ENCODE measurements around the gene SIPA1L3.

The SIPA1L3 gene

GRCh38 chr19:38184815-38185214 is 277.8 kb downstream of the SIPA1L3 start:
- no peaks in the 10 kb centered on the region for H3K79me1 ChIP-seq (ENCODE audit: low read length)
- H3K27me3 ChIP-seq (ENCODE audit: insufficient read depth, low read length, poor library complexity): no peaks in the 10 kb centered on the region
- no peaks in the 10 kb centered on the region for H3K79me2 ChIP-seq (ENCODE audit: control insufficient read depth, insufficient read depth, low read length)
- no peak for DNase-seq
- H3K23ac ChIP-seq (ENCODE audit: low read length): no peak overlapping the region
- H3K9ac ChIP-seq (ENCODE audit: low read length): no peak overlapping the region
- no peak overlapping the region for H3K4ac ChIP-seq (ENCODE audit: low read depth, low read length)
- H2BK5ac ChIP-seq (ENCODE audit: low read length): no peak overlapping the region
- no peak overlapping the region for H2AK5ac ChIP-seq (ENCODE audit: low read length)
- H4K8ac ChIP-seq (ENCODE audit: low read depth, low read length): no peak overlapping the region
- H3K4me3 ChIP-seq (ENCODE audit: low read length): no peak overlapping the region
- H3K18ac ChIP-seq (ENCODE audit: low read length): no peak overlapping the region
- H2BK120ac ChIP-seq (ENCODE audit: low read depth, low read length): no peak overlapping the region
- no peaks in the 10 kb centered on the region for H3K36me3 ChIP-seq (ENCODE audit: control insufficient read depth, insufficient read depth, low read length)
- H3K4me1 ChIP-seq (ENCODE audit: control insufficient read depth, low read depth, low read length): peaks cover 5% of the 10 kb centered on the region
- no peak overlapping the region for H2BK15ac ChIP-seq (replicated peaks; ENCODE audit: low read depth)
- no peak overlapping the region for H4K5ac ChIP-seq (ENCODE audit: low read length)
- H3K56ac ChIP-seq (ENCODE audit: low read length): no peak overlapping the region
- H3K27ac ChIP-seq (ENCODE audit: low read depth, low read length): no peak overlapping the region
- H3K4me2 ChIP-seq (ENCODE audit: low read length): no peak overlapping the region
- WGBS (ENCODE audit: extremely low coverage, insufficient coverage, low lambda C conversion rate): no CpG with 5 or more reads among the region's 9 CpGs

DNA sequence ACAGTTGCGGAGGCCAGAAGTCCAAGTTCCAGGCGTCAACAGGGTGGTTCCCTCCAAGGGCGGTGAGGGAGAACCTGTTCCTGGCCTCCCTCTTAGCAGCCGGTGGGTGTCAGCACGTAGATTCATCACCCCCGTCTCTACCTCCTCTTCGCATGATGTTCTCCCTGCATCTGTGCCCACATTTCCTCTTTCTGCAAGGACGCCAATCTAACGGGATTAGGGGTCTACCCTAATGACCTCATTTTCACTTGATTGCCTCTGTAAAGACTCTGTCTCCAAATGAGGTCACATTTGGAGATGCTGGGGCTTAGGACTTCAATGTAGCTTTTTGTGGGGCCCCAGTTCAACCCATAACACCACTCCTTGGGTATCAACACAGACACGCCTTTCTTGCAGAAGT is 278.6 kb downstream of the SIPA1L3 start:
- H4K5ac ChIP-seq (ENCODE audit: low read length): no peak overlapping the region
- H3K4ac ChIP-seq (ENCODE audit: low read depth, low read length): no peak overlapping the region
- H2AK5ac ChIP-seq (ENCODE audit: low read length): no peak overlapping the region
- H3K18ac ChIP-seq (ENCODE audit: low read length): no peak overlapping the region
- H3K9ac ChIP-seq (ENCODE audit: low read length): no peak overlapping the region
- H2BK5ac ChIP-seq (ENCODE audit: low read length): no peak overlapping the region
- no peak overlapping the region for H4K8ac ChIP-seq (ENCODE audit: low read depth, low read length)
- no peak overlapping the region for H3K4me3 ChIP-seq (ENCODE audit: low read length)
- H3K4me1 ChIP-seq (ENCODE audit: control insufficient read depth, low read depth, low read length): peaks cover 5% of the 10 kb centered on the region
- no peaks in the 10 kb centered on the region for H3K36me3 ChIP-seq (ENCODE audit: control insufficient read depth, insufficient read depth, low read length)
- DNase-seq: no peak
- no peak overlapping the region for H3K23ac ChIP-seq (ENCODE audit: low read length)
- H2BK15ac ChIP-seq (replicated peaks; ENCODE audit: low read depth): no peak overlapping the region
- H3K27me3 ChIP-seq (ENCODE audit: insufficient read depth, low read length, poor library complexity): no peaks in the 10 kb centered on the region
- no peak overlapping the region for H3K56ac ChIP-seq (ENCODE audit: low read length)
- WGBS (ENCODE audit: extremely low coverage, insufficient coverage, low lambda C conversion rate): no CpG with 5 or more reads among the region's 10 CpGs
- no peaks in the 10 kb centered on the region for H3K79me1 ChIP-seq (ENCODE audit: low read length)
- H2BK120ac ChIP-seq (ENCODE audit: low read depth, low read length): no peak overlapping the region
- no peak overlapping the region for H3K27ac ChIP-seq (ENCODE audit: low read depth, low read length)
- H3K4me2 ChIP-seq (ENCODE audit: low read length): no peak overlapping the region
- H3K79me2 ChIP-seq (ENCODE audit: control insufficient read depth, insufficient read depth, low read length): no peaks in the 10 kb centered on the region

DNA sequence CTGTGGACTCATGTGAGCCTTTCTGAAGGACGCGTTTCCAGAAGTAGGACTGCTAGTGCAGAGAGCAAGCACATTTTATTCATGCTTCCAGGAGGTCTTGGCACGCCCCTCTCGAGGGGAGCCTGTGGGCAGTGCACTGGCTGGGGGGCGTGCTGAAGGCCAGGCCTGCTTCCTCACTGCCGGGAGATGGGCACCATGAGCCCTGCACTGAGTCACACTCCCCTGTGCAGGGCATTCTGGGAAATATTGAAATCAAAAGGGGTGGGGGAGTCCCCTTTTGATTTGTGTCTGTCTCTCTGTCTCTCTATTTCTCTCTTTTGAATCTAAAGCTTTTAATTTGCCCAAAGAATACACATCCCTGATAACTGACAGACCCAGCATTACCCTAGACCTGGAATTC is 283.1 kb downstream of the SIPA1L3 start:
- WGBS (ENCODE audit: extremely low coverage, insufficient coverage, low lambda C conversion rate): no CpG with 5 or more reads among the region's 6 CpGs
- no peak for DNase-seq
- H2AK5ac ChIP-seq (ENCODE audit: low read length): no peak overlapping the region
- H2BK120ac ChIP-seq (ENCODE audit: low read depth, low read length): no peak overlapping the region
- no peak overlapping the region for H3K56ac ChIP-seq (ENCODE audit: low read length)
- H3K4me3 ChIP-seq (ENCODE audit: low read length): no peak overlapping the region
- H3K18ac ChIP-seq (ENCODE audit: low read length): no peak overlapping the region
- H3K79me1 ChIP-seq (ENCODE audit: low read length): no peaks in the 10 kb centered on the region
- H2BK15ac ChIP-seq (replicated peaks; ENCODE audit: low read depth): no peak overlapping the region
- H4K8ac ChIP-seq (ENCODE audit: low read depth, low read length): no peak overlapping the region
- no peak overlapping the region for H3K27ac ChIP-seq (ENCODE audit: low read depth, low read length)
- H4K5ac ChIP-seq (ENCODE audit: low read length): no peak overlapping the region
- no peaks in the 10 kb centered on the region for H3K27me3 ChIP-seq (ENCODE audit: insufficient read depth, low read length, poor library complexity)
- H3K9ac ChIP-seq (ENCODE audit: low read length): no peak overlapping the region
- H3K4ac ChIP-seq (ENCODE audit: low read depth, low read length): no peak overlapping the region
- H3K23ac ChIP-seq (ENCODE audit: low read length): no peak overlapping the region
- H3K36me3 ChIP-seq (ENCODE audit: control insufficient read depth, insufficient read depth, low read length): no peaks in the 10 kb centered on the region
- no peaks in the 10 kb centered on the region for H3K4me1 ChIP-seq (ENCODE audit: control insufficient read depth, low read depth, low read length)
- H3K79me2 ChIP-seq (ENCODE audit: control insufficient read depth, insufficient read depth, low read length): no peaks in the 10 kb centered on the region
- H2BK5ac ChIP-seq (ENCODE audit: low read length): no peak overlapping the region
- no peak overlapping the region for H3K4me2 ChIP-seq (ENCODE audit: low read length)

DNA sequence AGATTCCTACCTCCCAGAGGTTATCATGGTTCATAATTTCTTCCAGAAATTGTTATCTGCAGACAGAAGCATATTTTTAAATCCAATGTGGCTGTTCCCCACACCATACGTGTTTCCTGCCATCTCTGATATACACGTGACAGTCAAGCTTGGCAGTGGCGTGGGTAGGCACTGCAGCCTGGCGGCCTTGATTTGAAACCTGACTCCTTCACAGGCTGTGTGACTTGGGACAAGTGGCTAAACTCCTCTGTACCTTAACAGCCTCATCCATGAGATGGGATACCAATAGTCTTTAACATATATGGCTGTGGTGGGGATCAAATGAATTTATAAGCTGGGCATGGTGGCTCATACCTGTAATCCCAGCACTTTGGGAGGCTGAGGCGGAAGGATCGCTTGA is 283.8 kb downstream of the SIPA1L3 start:
- no peak overlapping the region for H4K5ac ChIP-seq (ENCODE audit: low read length)
- H3K18ac ChIP-seq (ENCODE audit: low read length): no peak overlapping the region
- DNase-seq: no peak
- H3K79me1 ChIP-seq (ENCODE audit: low read length): no peaks in the 10 kb centered on the region
- H2BK120ac ChIP-seq (ENCODE audit: low read depth, low read length): no peak overlapping the region
- H3K9ac ChIP-seq (ENCODE audit: low read length): no peak overlapping the region
- no peak overlapping the region for H3K4me2 ChIP-seq (ENCODE audit: low read length)
- H3K23ac ChIP-seq (ENCODE audit: low read length): no peak overlapping the region
- no peaks in the 10 kb centered on the region for H3K27me3 ChIP-seq (ENCODE audit: insufficient read depth, low read length, poor library complexity)
- no peaks in the 10 kb centered on the region for H3K79me2 ChIP-seq (ENCODE audit: control insufficient read depth, insufficient read depth, low read length)
- no peak overlapping the region for H3K56ac ChIP-seq (ENCODE audit: low read length)
- H3K27ac ChIP-seq (ENCODE audit: low read depth, low read length): no peak overlapping the region
- H2BK15ac ChIP-seq (replicated peaks; ENCODE audit: low read depth): no peak overlapping the region
- no peak overlapping the region for H3K4me3 ChIP-seq (ENCODE audit: low read length)
- no peak overlapping the region for H2AK5ac ChIP-seq (ENCODE audit: low read length)
- no peak overlapping the region for H2BK5ac ChIP-seq (ENCODE audit: low read length)
- no peaks in the 10 kb centered on the region for H3K36me3 ChIP-seq (ENCODE audit: control insufficient read depth, insufficient read depth, low read length)
- WGBS (ENCODE audit: extremely low coverage, insufficient coverage, low lambda C conversion rate): no CpG with 5 or more reads among the region's 6 CpGs
- no peak overlapping the region for H3K4ac ChIP-seq (ENCODE audit: low read depth, low read length)
- H3K4me1 ChIP-seq (ENCODE audit: control insufficient read depth, low read depth, low read length): no peaks in the 10 kb centered on the region
- H4K8ac ChIP-seq (ENCODE audit: low read depth, low read length): no peak overlapping the region

DNA sequence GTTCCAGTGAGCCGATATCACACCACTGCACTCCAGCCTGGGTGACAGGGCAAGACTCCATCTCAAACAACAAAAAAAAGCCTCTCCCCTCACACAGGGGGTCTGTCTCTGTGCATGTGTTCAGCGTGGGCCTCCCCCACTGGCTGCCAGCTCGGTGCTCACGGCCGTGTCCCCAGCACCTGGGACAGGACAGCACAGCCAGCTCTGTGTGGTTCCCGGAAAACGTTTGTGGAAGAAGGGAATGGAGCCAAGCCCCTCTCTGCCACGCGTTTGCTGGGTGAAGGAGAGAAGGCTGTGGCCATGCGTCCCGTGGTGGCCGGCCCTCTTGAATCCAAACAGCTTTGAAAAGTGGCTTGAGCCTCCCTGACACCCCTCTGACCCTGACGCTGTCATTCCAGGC is 284.7 kb downstream of the SIPA1L3 start:
- no peaks in the 10 kb centered on the region for H3K27me3 ChIP-seq (ENCODE audit: insufficient read depth, low read length, poor library complexity)
- no peak overlapping the region for H3K56ac ChIP-seq (ENCODE audit: low read length)
- no peak overlapping the region for H3K4me2 ChIP-seq (ENCODE audit: low read length)
- no peaks in the 10 kb centered on the region for H3K36me3 ChIP-seq (ENCODE audit: control insufficient read depth, insufficient read depth, low read length)
- no peak overlapping the region for H2BK15ac ChIP-seq (replicated peaks; ENCODE audit: low read depth)
- no peak overlapping the region for H3K4ac ChIP-seq (ENCODE audit: low read depth, low read length)
- H3K23ac ChIP-seq (ENCODE audit: low read length): no peak overlapping the region
- H3K4me1 ChIP-seq (ENCODE audit: control insufficient read depth, low read depth, low read length): no peaks in the 10 kb centered on the region
- H2BK120ac ChIP-seq (ENCODE audit: low read depth, low read length): no peak overlapping the region
- no peak overlapping the region for H4K5ac ChIP-seq (ENCODE audit: low read length)
- H3K9ac ChIP-seq (ENCODE audit: low read length): no peak overlapping the region
- H2AK5ac ChIP-seq (ENCODE audit: low read length): no peak overlapping the region
- no peak overlapping the region for H4K8ac ChIP-seq (ENCODE audit: low read depth, low read length)
- no peak overlapping the region for H3K4me3 ChIP-seq (ENCODE audit: low read length)
- H3K27ac ChIP-seq (ENCODE audit: low read depth, low read length): no peak overlapping the region
- no CpG with 5 or more reads among the region's 13 CpGs for WGBS (ENCODE audit: extremely low coverage, insufficient coverage, low lambda C conversion rate)
- H3K18ac ChIP-seq (ENCODE audit: low read length): no peak overlapping the region
- H3K79me1 ChIP-seq (ENCODE audit: low read length): no peaks in the 10 kb centered on the region
- no peak overlapping the region for H2BK5ac ChIP-seq (ENCODE audit: low read length)
- H3K79me2 ChIP-seq (ENCODE audit: control insufficient read depth, insufficient read depth, low read length): no peaks in the 10 kb centered on the region
- DNase-seq: no peak

DNA sequence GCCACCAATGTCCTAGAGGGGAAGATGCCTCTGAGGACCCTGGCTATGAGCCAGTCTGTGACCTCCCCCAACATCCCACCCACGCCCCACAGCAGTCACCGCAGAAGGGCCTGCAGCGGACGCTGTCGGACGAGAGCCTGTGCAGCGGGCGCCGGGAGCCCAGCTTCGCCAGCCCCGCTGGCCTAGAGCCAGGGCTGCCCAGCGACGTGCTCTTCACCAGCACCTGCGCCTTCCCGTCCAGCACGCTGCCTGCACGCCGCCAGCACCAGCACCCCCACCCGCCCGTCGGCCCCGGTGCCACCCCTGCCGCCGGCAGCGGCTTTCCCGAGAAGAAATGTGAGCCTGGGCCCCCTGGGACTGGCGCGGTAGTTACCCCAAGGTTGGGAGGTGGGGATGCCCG is 286.4 kb downstream of the SIPA1L3 start:
- WGBS (ENCODE audit: extremely low coverage, insufficient coverage, low lambda C conversion rate): no CpG with 5 or more reads among the region's 29 CpGs
- Histone ChIP-seq H3K9ac (ENCODE audit: low read length) (no peak overlapping the region), H3K27me3 (ENCODE audit: insufficient read depth, low read length, poor library complexity) (no peaks in the 10 kb centered on the region), H3K4me2 (ENCODE audit: low read length) (no peak overlapping the region), H3K36me3 (ENCODE audit: control insufficient read depth, insufficient read depth, low read length) (no peaks in the 10 kb centered on the region), H4K8ac (ENCODE audit: low read depth, low read length) (no peak overlapping the region), H2BK5ac (ENCODE audit: low read length) (no peak overlapping the region), H2AK5ac (ENCODE audit: low read length) (no peak overlapping the region), H4K5ac (ENCODE audit: low read length) (no peak overlapping the region), H3K4ac (ENCODE audit: low read depth, low read length) (no peak overlapping the region), H2BK15ac (replicated peaks; ENCODE audit: low read depth) (no peak overlapping the region), H3K79me1 (ENCODE audit: low read length) (no peaks in the 10 kb centered on the region), H3K4me3 (ENCODE audit: low read length) (no peak overlapping the region), H3K18ac (ENCODE audit: low read length) (no peak overlapping the region), H3K4me1 (ENCODE audit: control insufficient read depth, low read depth, low read length) (no peaks in the 10 kb centered on the region), H3K56ac (ENCODE audit: low read length) (no peak overlapping the region), H3K23ac (ENCODE audit: low read length) (no peak overlapping the region), H2BK120ac (ENCODE audit: low read depth, low read length) (no peak overlapping the region), H3K27ac (ENCODE audit: low read depth, low read length) (no peak overlapping the region), H3K79me2 (ENCODE audit: control insufficient read depth, insufficient read depth, low read length) (no peaks in the 10 kb centered on the region)
- no peak for DNase-seq

Measured in mesendoderm (in vitro differentiated cells).